Left ventricle myocardium inferior (tissue), 1 donor: Measurements from ENCODE around the gene TTLL10. TPM values are rescaled to one million over a fixed set of nuclear protein-coding genes. Genes with fewer than 3 reads are reported as not detected.
"Not testable (repeated sequence)": the region's sequence is repeated elsewhere in the genome, so short reads cannot be mapped to it uniquely, and the experiment has no call there.

Experiments
- DNase-seq: peaks from one replicate; pipeline ENCODE4 v3.0.0-alpha.2; 2020
- H3K27ac ChIP-seq: fragments of 200-600 bp; replicated peaks from 2 replicates; pipeline ENCODE4 v1.8.0; 2021
- H3K27me3 ChIP-seq: fragments of 200-600 bp; 2 replicates; pipeline ENCODE4 v1.8.0; 2021; ENCODE audit warnings: low read depth
- H3K36me3 ChIP-seq: fragments of 200-600 bp; 2 replicates; pipeline ENCODE4 v1.8.0; 2021
- H3K4me1 ChIP-seq: fragments of 200-600 bp; 2 replicates; pipeline ENCODE4 v1.8.0; 2021
- H3K4me3 ChIP-seq: fragments of 200-600 bp; 2 replicates; pipeline ENCODE4 v1.8.0; 2021; ENCODE audit warnings: mild to moderate bottlenecking, moderate library complexity
- H3K9me3 ChIP-seq: fragments of 200-600 bp; replicated peaks from 2 replicates; pipeline ENCODE4 v1.8.0; 2021
- CTCF ChIP-seq: fragments of 200-600 bp; IDR thresholded peaks from 2 replicates; pipeline ENCODE4 v1.8.0; 2021; ENCODE audit warnings: antibody characterized with exemption, mild to moderate bottlenecking, borderline replicate concordance
- intact Hi-C: fragments of 100-400 bp; cut with micrococcal nuclease; formaldehyde crosslinking; loops from one replicate; pipeline ENCODE4 v1.11.0; 2022
- total RNA-seq: library from RNA; stranded (reverse); fragmentation: NEBNext Ultra II Directional; extraction: Animal tissue kit (Norgen Biotek cat#: 25700); gene quantifications from one replicate; pipeline ENCODE4 v1.2.1, GENCODE V29; 2021
- donor health status: DM: no; HTN: yes; CAD: no; lungs with severe emphysema.

Gene TTLL10
- total RNA-seq, 1 donor from 2014 or later, result not detected

- no peak for DNase-seq
- Histone ChIP-seq H3K36me3 (no peaks in the 10 kb centered on the region), H3K4me3 (no peak overlapping the region), H3K9me3 (no peaks in the 10 kb centered on the region), H3K4me1 (peaks cover 4% of the 10 kb centered on the region), H3K27ac (no peak overlapping the region), H3K27me3 (peaks cover 72% of the 10 kb centered on the region)
- intact Hi-C loops, result no loop called here
- TF ChIP-seq CTCF, result no peak
These were observed 36.2 kb upstream of the TTLL10 start for GRCh38 chr1:1137256-1138045.

- Histone ChIP-seq H3K4me1 (peaks cover 4% of the 10 kb centered on the region), H3K27me3 (peaks cover 79% of the 10 kb centered on the region), H3K27ac (no peak overlapping the region), H3K36me3 (no peaks in the 10 kb centered on the region), H3K4me3 (no peak overlapping the region), H3K9me3 (no peaks in the 10 kb centered on the region)
- no peak for DNase-seq
- intact Hi-C loops, result no loop called here
- no peak for TF ChIP-seq CTCF
These were observed 33.0 kb upstream of the TTLL10 start for GRCh38 chr1:1140673-1141072.

GRCh38 chr1:1141244-1141910 is 32.3 kb upstream of the TTLL10 start:
- no peak for TF ChIP-seq CTCF
- peaks cover 79% of the 10 kb centered on the region for H3K27me3 ChIP-seq
- intact Hi-C loops, result no loop called here

GRCh38 chr1:1141911-1142250 is 31.8 kb upstream of the TTLL10 start:
- no peak for TF ChIP-seq CTCF
- Histone ChIP-seq H3K9me3 (no peaks in the 10 kb centered on the region), H3K27me3 (peaks cover 79% of the 10 kb centered on the region), H3K36me3 (no peaks in the 10 kb centered on the region), H3K4me1 (peaks cover 1% of the 10 kb centered on the region), H3K27ac (no peak overlapping the region), H3K4me3 (no peak overlapping the region)
- no peak for DNase-seq
- intact Hi-C loops, result no loop called here

More at GRCh38 chr1:1141244-1141910, 32.3 kb upstream of the TTLL10 start:
- H3K4me3 ChIP-seq, result no peak overlapping the region
- no peaks in the 10 kb centered on the region for H3K9me3 ChIP-seq
- no peak for DNase-seq
- H3K27ac ChIP-seq, result no peak overlapping the region
- H3K36me3 ChIP-seq, result no peaks in the 10 kb centered on the region
- peaks cover 4% of the 10 kb centered on the region for H3K4me1 ChIP-seq

- H3K27ac ChIP-seq, H3K9me3 ChIP-seq, intact Hi-C loops, H3K4me1 ChIP-seq, DNase-seq, H3K36me3 ChIP-seq, H3K4me3 ChIP-seq: not testable (repeated sequence)
- H3K27me3 ChIP-seq, result peaks cover 74% of the 10 kb centered on the region
These were observed 31.3 kb upstream of the TTLL10 start for GRCh38 chr1:1142352-1142751.

- Histone ChIP-seq H3K27me3 (peaks cover 69% of the 10 kb centered on the region), H3K4me3 (no peak overlapping the region), H3K36me3 (no peaks in the 10 kb centered on the region), H3K4me1 (no peaks in the 10 kb centered on the region), H3K27ac (no peak overlapping the region), H3K9me3 (no peaks in the 10 kb centered on the region)
- no peak for TF ChIP-seq CTCF
- intact Hi-C loops, result no loop called here
- no peak for DNase-seq
These were observed 30.8 kb upstream of the TTLL10 start for GRCh38 chr1:1142844-1143243.
